Measurements from ENCODE around the gene LRIG1.

GRCh38 chr3:66401157-66401550 lies 99.7 kb downstream of the LRIG1 start:
- TF ChIP-seq CTCF (IDR thresholded peaks at IDR 0.05; ENCODE audit: low read depth, low read length) (no peak), EZH2phosphoT487 (IDR thresholded peaks at IDR 0.05; ENCODE audit: low read depth) (no peak)

All from OCI-LY3 (cell line).